Measurements from ENCODE around the gene RALB. TPM values are rescaled to one million over a fixed set of nuclear protein-coding genes. Genes with fewer than 3 reads are reported as not detected.

The RALB gene
- total RNA-seq, 1 donor from 2014 or later = 45.2 TPM

DNA sequence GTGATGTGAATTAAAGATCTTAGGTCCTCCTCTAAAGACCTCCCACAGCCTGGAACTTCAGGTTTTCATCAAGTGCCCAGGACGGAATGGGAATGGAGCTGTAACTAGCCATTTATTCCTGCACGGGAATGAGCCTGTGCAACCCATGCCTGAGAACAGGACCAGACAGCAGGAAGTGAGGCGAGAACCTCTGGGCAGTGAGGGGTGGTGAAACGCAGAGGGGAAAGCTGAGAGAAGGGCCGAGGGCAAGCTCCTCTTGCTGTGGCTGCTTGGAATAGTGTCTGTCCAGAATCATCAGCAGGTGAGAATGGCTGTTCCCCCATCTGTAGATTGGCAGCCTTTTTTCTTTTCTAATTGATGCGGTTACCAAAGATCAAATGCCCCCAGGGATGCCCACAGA lies 4.8 kb upstream of the RALB start:
- no peaks in the 10 kb centered on the region for H3K36me3 ChIP-seq (ENCODE audit: control insufficient read depth, insufficient read depth, low read length)
- TF ChIP-seq, protein P1, sequence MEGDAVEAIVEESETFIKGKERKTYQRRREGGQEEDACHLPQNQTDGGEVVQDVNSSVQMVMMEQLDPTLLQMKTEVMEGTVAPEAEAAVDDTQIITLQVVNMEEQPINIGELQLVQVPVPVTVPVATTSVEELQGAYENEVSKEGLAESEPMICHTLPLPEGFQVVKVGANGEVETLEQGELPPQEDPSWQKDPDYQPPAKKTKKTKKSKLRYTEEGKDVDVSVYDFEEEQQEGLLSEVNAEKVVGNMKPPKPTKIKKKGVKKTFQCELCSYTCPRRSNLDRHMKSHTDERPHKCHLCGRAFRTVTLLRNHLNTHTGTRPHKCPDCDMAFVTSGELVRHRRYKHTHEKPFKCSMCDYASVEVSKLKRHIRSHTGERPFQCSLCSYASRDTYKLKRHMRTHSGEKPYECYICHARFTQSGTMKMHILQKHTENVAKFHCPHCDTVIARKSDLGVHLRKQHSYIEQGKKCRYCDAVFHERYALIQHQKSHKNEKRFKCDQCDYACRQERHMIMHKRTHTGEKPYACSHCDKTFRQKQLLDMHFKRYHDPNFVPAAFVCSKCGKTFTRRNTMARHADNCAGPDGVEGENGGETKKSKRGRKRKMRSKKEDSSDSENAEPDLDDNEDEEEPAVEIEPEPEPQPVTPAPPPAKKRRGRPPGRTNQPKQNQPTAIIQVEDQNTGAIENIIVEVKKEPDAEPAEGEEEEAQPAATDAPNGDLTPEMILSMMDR (IDR thresholded peaks at IDR 0.05; ENCODE audit: insufficient read depth, low read length, poor library complexity, severe bottlenecking) = no peak
- DNase-seq (ENCODE audit: low read depth) = no peak
- no peak overlapping the region for H3K4me3 ChIP-seq (ENCODE audit: low read depth, low read length)
- H3K27me3 ChIP-seq (ENCODE audit: control insufficient read depth, insufficient read depth, low read length) = no peaks in the 10 kb centered on the region

GRCh38 chr2:120250640-120251039 lies 2.0 kb upstream of the RALB start:
- DNase-seq (ENCODE audit: low read depth) = no peak
- TF ChIP-seq, protein P1 (IDR thresholded peaks at IDR 0.05; ENCODE audit: insufficient read depth, low read length, poor library complexity, severe bottlenecking) = no peak
- Histone ChIP-seq H3K36me3 (ENCODE audit: control insufficient read depth, insufficient read depth, low read length) (no peaks in the 10 kb centered on the region), H3K4me3 (ENCODE audit: low read depth, low read length) (no peak overlapping the region), H3K27me3 (ENCODE audit: control insufficient read depth, insufficient read depth, low read length) (no peaks in the 10 kb centered on the region)

- TF ChIP-seq, protein P1 (IDR thresholded peaks at IDR 0.05; ENCODE audit: insufficient read depth, low read length, poor library complexity, severe bottlenecking) = no peak
- no peak overlapping the region for H3K4me3 ChIP-seq (ENCODE audit: low read depth, low read length)
- H3K36me3 ChIP-seq (ENCODE audit: control insufficient read depth, insufficient read depth, low read length) = no peaks in the 10 kb centered on the region
Measured at GRCh38 chr2:120251078-120251477, 1.6 kb upstream of the RALB start.

DNA sequence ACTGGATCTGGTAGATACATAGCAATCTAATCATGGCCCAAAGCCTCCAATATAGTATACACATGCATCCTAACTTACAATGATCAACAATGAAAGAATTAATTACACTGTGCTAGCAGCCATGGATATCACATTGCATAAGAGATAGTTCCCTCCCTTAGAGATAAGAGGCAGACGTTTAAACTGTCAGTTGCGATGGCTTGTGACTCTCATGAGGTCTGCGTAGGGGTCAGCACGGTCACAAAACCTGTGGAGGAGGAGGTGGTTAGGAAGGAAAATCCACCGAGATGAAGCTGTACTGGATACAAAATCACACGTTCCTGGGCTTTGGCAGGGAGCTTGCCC lies 800 bp upstream of the RALB start:
- Histone ChIP-seq H3K27me3 (ENCODE audit: control insufficient read depth, insufficient read depth, low read length) (no peaks in the 10 kb centered on the region), H3K4me3 (ENCODE audit: low read depth, low read length) (peak overlapping the region; percentile 76), H3K36me3 (ENCODE audit: control insufficient read depth, insufficient read depth, low read length) (no peaks in the 10 kb centered on the region)
- no peak for DNase-seq (ENCODE audit: low read depth)
- TF ChIP-seq, protein P1 (IDR thresholded peaks at IDR 0.05; ENCODE audit: insufficient read depth, low read length, poor library complexity, severe bottlenecking) = no peak

More at GRCh38 chr2:120251078-120251477, 1.6 kb upstream of the RALB start:
- no peaks in the 10 kb centered on the region for H3K27me3 ChIP-seq (ENCODE audit: control insufficient read depth, insufficient read depth, low read length)
- no peak for DNase-seq (ENCODE audit: low read depth)

DNA sequence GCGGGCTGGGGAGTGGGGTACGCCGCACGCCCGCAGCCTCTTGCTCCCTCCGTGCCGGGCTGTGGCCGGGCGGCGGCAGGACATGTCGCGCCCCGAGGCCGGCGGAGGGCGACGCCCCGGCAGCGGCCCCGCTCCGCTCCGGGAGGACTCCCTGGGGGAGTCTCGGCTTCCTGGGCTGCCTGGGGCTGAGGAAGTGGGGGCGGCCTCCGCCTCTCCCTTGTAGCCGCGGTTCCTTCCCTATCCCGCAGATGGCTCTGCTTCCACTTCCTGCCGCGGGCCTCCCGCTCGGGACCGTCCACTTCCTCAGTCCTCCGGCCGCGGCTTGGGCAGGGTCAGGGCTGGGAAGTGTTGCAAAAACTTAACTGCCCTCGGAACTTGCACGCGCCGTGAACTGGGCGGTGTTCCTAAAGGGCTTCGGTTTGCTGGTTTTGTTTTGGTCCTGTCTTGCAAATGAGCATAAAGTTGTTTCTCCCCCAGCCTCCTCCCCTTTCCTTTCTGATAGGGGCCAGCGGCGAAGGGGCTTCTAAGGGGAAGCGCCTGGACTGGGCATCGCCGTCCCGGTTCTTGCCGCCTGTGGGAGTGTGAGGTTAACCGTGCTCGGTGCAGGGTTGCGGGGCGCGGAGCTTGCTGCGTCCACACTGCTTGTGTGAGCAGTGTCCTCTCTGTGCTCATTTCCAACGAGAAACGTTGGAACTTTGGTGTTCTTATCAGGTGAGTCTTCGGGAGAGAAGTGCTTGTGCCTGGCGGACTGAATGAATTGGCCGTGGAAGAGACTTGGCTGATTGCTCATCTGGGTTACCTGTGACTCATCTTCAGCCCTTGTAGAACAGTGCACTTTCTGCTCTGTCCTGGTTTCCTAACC lies 600 bp downstream of the RALB start:
- H3K27me3 ChIP-seq (ENCODE audit: control insufficient read depth, insufficient read depth, low read length) = no peaks in the 10 kb centered on the region
- no peaks in the 10 kb centered on the region for H3K36me3 ChIP-seq (ENCODE audit: control insufficient read depth, insufficient read depth, low read length)
- peak; percentile 50 for DNase-seq (ENCODE audit: low read depth)
- TF ChIP-seq, protein P1 (IDR thresholded peaks at IDR 0.05; ENCODE audit: insufficient read depth, low read length, poor library complexity, severe bottlenecking) = peak; percentile 46
- peak overlapping the region; percentile 76 for H3K4me3 ChIP-seq (ENCODE audit: low read depth, low read length)

- TF ChIP-seq, protein P1 (IDR thresholded peaks at IDR 0.05; ENCODE audit: insufficient read depth, low read length, poor library complexity, severe bottlenecking) = no peak
- H3K36me3 ChIP-seq (ENCODE audit: control insufficient read depth, insufficient read depth, low read length) = no peaks in the 10 kb centered on the region
- no peak overlapping the region for H3K4me3 ChIP-seq (ENCODE audit: low read depth, low read length)
- H3K27me3 ChIP-seq (ENCODE audit: control insufficient read depth, insufficient read depth, low read length) = no peaks in the 10 kb centered on the region
- no peak for DNase-seq (ENCODE audit: low read depth)
Measured at GRCh38 chr2:120254178-120254577, 1.5 kb downstream of the RALB start.
